Measurements from ENCODE around the gene GPATCH3.

- TF ChIP-seq, protein P1, sequence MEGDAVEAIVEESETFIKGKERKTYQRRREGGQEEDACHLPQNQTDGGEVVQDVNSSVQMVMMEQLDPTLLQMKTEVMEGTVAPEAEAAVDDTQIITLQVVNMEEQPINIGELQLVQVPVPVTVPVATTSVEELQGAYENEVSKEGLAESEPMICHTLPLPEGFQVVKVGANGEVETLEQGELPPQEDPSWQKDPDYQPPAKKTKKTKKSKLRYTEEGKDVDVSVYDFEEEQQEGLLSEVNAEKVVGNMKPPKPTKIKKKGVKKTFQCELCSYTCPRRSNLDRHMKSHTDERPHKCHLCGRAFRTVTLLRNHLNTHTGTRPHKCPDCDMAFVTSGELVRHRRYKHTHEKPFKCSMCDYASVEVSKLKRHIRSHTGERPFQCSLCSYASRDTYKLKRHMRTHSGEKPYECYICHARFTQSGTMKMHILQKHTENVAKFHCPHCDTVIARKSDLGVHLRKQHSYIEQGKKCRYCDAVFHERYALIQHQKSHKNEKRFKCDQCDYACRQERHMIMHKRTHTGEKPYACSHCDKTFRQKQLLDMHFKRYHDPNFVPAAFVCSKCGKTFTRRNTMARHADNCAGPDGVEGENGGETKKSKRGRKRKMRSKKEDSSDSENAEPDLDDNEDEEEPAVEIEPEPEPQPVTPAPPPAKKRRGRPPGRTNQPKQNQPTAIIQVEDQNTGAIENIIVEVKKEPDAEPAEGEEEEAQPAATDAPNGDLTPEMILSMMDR (conservative IDR thresholded peaks at IDR 0.05; ENCODE audit: low read length): no peak
- no peak for TF ChIP-seq EZH2phosphoT487 (IDR thresholded peaks at IDR 0.05; ENCODE audit: borderline replicate concordance)
Observed at GRCh38 chr1:26932531-26932930, 32.3 kb upstream of the GPATCH3 start.
